HG03571 (cell line): ENCODE results near the gene PIP4K2C.

Experiments
- ATAC-seq: cut with Tn5 transposase; IDR thresholded peaks from one replicate; pipeline ENCODE4 v1.9.1; 2021; ENCODE audit not compliant: unreplicated experiment

PIP4K2C gene

GRCh38 chr12:57620936-57621496 lies 30.0 kb downstream of the PIP4K2C start:
- no peak for ATAC-seq

- no peak for ATAC-seq
Measured at GRCh38 chr12:57621497-57622292, 30.7 kb downstream of the PIP4K2C start.

GRCh38 chr12:57622293-57623245 lies 31.6 kb downstream of the PIP4K2C start:
- ATAC-seq = no peak

- no peak for ATAC-seq
Measured at GRCh38 chr12:57623385-57623784, 32.4 kb downstream of the PIP4K2C start.

- ATAC-seq = no peak
Measured at GRCh38 chr12:57623811-57624390, 32.9 kb downstream of the PIP4K2C start.

GRCh38 chr12:57624441-57625220 lies 33.6 kb downstream of the PIP4K2C start:
- no peak for ATAC-seq

- no peak for ATAC-seq
Measured at GRCh38 chr12:57625261-57626032, 34.5 kb downstream of the PIP4K2C start.

GRCh38 chr12:57626111-57626920 lies 35.3 kb downstream of the PIP4K2C start:
- no peak for ATAC-seq

- no peak for ATAC-seq
Measured at GRCh38 chr12:57626921-57627445, 36.0 kb downstream of the PIP4K2C start.

- ATAC-seq = no peak
Measured at GRCh38 chr12:57627501-57628279, 36.7 kb downstream of the PIP4K2C start.

- no peak for ATAC-seq
Measured at GRCh38 chr12:57628280-57629191, 37.5 kb downstream of the PIP4K2C start.

- no peak for ATAC-seq
Measured at GRCh38 chr12:57629897-57630471, 39.0 kb downstream of the PIP4K2C start.

GRCh38 chr12:57630891-57631433 lies 40.0 kb downstream of the PIP4K2C start:
- no peak for ATAC-seq

GRCh38 chr12:57631566-57632072 lies 40.6 kb downstream of the PIP4K2C start:
- ATAC-seq = no peak

- no peak for ATAC-seq
Measured at GRCh38 chr12:57632073-57632957, 41.3 kb downstream of the PIP4K2C start.
